Suprapubic skin (tissue), 3 donors: ENCODE data around the gene AASDH.

Experiments used
- POLR2A ChIP-seq, 2 donors: fragments of 450-650 bp; IDR thresholded peaks; one replicate each; pipeline ENCODE4 v1.6.1; 2017; ENCODE audit warnings: antibody characterized with exemption in 2 of 2, mild to moderate bottlenecking in 2 of 2, moderate library complexity in 2 of 2
- TF ChIP-seq, protein P1 (sequence below), 2 donors: fragments of 200-600 bp in 1 of 2; fragments of 450-650 bp in 1 of 2; sonication (generic) in 1 of 2; IDR thresholded peaks; one replicate each; pipeline ENCODE4 v1.5.1; 2016 to 2019; ENCODE audit warnings: antibody characterized with exemption in 2 of 2, mild to moderate bottlenecking in 1 of 2, moderate library complexity in 1 of 2

DNA sequence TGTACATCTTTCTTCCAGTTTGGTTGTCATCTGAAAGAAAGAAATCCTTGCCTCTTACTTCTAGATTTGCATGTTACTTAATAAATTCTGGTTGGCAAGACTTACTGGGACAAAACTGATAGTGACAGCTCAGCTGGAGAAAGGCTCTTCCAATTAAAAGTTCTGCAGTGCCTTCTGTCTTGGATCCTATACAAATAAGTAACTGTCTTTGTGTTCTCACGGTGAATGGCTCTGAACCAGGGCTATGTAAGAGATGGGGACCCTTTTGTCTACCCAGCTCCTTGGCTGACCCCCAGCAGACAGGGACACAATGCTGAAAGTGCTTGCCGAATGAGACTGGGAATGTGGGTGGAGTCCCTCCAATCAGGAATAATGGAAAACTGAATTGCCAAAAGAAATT lies 89.5 kb downstream of the AASDH start:
- no peak for TF ChIP-seq POLR2A (IDR thresholded peaks at IDR 0.05)
- TF ChIP-seq, protein P1, sequence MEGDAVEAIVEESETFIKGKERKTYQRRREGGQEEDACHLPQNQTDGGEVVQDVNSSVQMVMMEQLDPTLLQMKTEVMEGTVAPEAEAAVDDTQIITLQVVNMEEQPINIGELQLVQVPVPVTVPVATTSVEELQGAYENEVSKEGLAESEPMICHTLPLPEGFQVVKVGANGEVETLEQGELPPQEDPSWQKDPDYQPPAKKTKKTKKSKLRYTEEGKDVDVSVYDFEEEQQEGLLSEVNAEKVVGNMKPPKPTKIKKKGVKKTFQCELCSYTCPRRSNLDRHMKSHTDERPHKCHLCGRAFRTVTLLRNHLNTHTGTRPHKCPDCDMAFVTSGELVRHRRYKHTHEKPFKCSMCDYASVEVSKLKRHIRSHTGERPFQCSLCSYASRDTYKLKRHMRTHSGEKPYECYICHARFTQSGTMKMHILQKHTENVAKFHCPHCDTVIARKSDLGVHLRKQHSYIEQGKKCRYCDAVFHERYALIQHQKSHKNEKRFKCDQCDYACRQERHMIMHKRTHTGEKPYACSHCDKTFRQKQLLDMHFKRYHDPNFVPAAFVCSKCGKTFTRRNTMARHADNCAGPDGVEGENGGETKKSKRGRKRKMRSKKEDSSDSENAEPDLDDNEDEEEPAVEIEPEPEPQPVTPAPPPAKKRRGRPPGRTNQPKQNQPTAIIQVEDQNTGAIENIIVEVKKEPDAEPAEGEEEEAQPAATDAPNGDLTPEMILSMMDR (IDR thresholded peaks at IDR 0.05): no peak
